WTC11 (cell line): ENCODE results near the gene ZC3H7B.
A peak's percentile ranks its signal among the peaks of the same experiment; 100 is the strongest.

Experiments
- ATF3 ChIP-seq: sonication (generic); formaldehyde crosslinking; conservative IDR thresholded peaks from 2 replicates; pipeline ENCODE4 v1.8.1; 2022; ENCODE audit warnings: mild to moderate bottlenecking, missing genetic modification reagents
- CTCF ChIP-seq: fragments of 200-600 bp; IDR thresholded peaks from 2 replicates; pipeline ENCODE4 v1.8.0; 2022; ENCODE audit warnings: antibody characterized with exemption
- SMAD3 ChIP-seq: sonication (generic); formaldehyde crosslinking; IDR thresholded peaks from 2 replicates; pipeline ENCODE4 v1.8.0; 2022; ENCODE audit warnings: missing genetic modification reagents, mild to moderate bottlenecking, borderline replicate concordance

- TF ChIP-seq SMAD3 (peak; percentile 70; the same call in 1 of the 2 replicates), ATF3 (CRISPR knock-in tag) (no peak), CTCF (no peak)
These were observed 15.3 kb upstream of the ZC3H7B start, which contains the start of gene RANGAP1 for GRCh38 chr22:41285820-41286638.
